Islet precursor cell (in vitro differentiated cells): ENCODE data around the gene TET1.
A peak's percentile ranks its signal among the peaks of the same experiment; 100 is the strongest.
"Not testable (repeated sequence)": the region's sequence is repeated elsewhere in the genome, so short reads cannot be mapped to it uniquely, and the experiment has no call there.

Source experiments
- DNase-seq: peaks from one replicate; pipeline ENCODE4 v3.0.0-alpha.2; 2018

The TET1 gene

DNA sequence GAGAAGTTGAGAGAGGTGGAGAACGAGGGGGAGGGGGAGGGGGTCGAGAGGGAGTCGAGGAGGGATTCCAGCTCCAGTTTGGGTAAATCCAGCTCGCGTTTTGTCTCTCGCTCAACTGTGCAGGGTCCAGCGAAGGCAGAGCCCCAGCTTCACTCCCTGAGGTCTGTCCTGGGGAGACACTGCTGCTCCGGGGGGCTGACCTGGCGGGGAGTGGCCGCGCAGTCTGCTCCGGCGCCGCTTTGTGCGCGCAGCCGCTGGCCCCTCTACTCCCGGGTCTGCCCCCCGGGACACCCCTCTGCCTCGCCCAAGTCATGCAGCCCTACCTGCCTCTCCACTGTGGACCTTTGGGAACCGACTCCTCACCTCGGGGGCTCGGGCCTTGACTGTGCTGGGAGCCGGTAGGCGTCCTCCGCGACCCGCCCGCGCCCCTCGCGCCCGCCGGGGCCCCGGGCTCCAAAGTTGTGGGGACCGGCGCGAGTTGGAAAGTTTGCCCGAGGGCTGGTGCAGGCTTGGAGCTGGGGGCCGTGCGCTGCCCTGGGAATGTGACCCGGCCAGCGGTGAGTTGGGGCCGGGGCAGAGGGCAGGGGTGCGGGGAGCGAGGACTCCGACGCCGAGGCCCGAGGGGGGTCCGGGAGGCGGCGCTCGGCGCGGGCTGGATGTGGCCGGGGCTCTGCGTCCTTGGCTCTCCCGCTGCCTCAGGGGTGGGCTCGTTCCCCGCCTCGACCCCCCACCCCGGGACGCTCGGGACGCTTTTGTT is at the start of gene TET1:
TSS of gene TET1 (plus strand) at position 152 of the 757 bp plus-strand sequence. CDS start 12,002 bp downstream, outside the sequence.
- DNase-seq = peak; percentile 91

DNA sequence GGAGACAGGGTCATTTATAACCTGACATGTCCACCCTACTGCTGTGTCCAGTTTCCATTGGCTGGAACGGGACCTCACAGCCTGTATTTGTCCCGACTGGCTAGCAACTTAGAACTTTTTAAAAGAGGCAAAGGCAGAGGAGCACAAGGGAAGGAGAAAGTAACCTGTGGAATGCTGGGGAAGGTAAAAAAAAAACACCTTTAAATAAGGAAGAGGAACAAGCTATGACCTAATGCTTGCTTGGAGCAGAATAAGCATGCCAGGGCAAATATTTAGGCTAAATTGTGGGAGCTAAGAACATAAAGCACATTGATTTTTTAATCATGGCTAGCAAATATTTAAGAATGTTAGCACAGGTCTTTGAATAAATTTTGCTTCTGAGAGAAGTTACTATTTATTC is 43.9 kb upstream of the TET1 start:
- DNase-seq = not testable (repeated sequence)

DNA sequence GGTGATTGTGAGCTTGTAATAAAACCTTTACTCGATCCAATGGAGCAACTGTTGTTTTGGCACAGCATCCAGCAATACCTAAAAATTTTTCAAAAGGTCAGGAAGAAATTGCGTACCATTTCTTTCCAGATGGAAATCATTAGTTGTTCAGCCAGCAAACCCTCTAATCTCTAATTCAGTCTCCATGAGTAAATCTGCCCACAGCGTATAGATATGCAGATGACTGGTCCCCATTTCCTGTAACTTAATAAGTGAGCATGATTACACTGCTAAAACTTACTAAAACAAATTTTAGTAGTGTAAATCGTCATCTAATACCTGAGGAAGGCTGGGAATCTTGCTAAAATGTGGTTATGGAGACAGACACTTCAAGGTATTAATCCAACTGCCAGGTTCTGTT is 43.4 kb upstream of the TET1 start:
- DNase-seq = no peak

DNA sequence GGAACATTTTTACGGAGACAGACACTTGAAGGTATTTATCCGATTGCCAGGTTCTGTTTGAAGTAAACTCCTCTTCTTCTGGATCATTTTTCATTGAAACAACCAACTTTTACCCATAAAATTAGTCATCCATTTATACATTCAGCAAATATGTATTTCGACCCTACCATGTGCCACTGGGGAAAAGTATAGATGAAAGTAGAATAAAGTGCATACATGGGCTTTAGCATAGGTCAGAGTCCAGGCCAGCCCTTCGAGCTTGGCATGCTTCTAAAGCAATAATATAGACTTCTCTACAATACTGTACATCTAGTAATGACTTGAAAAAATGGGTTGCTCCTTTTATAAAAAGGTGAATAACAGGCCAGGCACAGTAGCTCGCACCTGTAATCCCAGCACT is 42.9 kb upstream of the TET1 start:
- DNase-seq = no peak

DNA sequence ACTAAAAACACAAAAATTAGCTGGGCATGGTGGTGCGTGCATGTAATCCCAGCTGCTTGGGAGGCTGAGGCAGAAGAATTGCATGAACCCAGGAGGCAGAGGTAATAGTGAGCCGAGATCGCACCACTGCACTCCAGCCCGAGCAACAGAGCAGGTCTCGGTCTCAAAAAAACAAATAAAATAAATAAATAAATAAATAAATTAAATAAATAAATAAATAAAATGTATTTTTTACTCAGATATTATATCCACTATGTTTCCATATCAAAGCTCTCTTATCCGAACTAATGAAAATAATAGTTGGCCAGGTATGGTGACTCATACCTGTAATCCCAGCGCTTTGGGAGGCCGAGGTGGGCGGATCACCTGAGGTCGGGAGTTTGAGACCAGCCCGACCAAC is 41.5 kb upstream of the TET1 start:
- not testable (repeated sequence) for DNase-seq

DNA sequence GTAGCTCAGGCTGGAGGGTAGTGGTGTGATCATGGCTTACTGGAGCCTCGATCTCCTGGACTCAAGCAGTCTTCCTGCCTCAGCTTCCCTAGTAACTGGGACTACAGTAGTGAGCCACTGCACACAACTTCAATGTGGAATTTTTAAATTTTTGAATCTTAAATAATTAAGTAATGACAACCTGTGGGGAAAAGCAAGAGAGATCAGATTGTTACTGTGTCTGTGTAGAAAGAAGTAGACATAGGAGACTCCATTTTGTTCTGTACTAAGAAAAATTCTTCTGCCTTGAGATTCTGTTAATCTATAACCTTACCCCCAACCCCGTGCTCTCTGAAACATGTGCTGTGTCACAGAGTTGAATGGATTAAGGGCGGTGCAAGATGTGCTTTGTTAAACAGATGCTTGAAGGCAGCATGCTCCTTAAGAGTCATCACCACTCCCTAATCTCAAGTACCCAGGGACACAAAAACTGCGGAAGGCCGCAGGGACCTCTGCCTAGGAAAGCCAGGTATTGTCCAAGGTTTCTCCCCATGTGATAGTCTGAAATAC is 34.6 kb upstream of the TET1 start:
- DNase-seq = not testable (repeated sequence)

DNA sequence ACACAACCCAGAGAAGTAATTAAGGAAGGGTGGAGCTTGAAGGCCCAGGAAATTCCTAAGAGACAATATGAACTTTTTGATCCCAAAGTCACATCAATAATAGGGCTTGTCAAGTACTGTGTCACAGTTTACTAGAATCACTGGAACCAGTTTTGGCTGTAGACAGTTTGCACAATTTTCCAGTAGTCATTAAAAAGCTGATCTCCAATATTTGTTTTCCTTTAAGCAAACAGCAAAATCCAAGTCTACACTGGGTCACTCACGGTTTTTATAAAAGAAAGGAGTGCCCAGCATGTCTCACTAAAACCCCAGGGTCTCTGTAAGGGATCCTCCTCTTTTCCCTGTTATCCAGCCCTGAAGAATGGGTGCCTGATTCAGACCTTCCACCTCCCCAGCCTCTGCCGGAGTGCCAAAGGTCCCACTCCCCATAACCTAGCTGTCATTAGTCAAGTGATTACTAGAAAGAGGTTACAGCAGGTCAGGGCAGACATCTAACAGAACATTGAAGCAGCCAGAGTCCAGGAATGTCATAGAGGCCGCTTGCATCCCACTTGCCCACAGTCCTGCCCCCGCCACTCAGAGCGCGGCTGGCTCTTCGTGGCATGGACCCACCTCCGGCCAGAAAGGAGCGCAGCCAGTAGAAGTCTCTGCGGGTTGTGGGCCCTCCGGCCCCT is 33.4 kb upstream of the TET1 start:
- no peak for DNase-seq

DNA sequence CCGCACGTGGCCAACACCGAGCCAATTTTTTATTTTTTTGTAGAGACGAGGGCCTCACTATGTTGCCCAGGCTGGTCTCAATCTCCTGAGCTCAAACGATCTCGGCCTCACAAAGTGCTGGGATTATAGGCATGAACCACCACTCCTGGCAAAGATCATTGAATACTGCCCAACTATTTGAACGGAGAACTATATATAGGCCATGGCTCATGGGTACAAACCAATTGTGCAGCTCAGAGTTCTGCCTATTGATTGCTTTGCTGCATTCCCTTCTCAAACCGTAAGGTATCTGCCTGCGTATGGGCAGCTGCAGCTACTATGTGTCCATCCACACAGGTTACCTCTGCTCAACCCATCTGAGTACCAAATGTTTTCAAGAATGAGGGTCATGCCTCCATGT is 23.2 kb upstream of the TET1 start:
- DNase-seq = no peak

DNA sequence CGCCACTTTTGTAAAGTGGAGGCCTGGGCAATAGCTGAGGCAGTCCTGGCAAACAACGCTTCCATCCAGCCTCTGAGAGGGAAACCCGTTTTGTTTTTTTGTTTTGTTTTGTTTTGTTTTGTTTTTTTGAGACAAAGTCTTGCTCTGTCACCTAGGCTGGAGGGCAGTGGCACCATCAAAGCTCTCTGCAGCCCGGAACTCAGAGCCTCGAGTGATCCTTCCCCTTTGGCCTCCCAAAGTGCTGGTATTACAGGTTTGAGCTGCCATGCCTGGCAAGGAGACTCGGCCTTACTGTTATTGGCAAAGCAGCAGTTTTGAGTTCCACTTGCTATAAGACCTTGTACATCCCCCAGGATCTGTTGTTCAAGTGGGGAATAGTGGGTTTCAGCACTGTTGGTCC is 22.3 kb upstream of the TET1 start:
- no peak for DNase-seq

DNA sequence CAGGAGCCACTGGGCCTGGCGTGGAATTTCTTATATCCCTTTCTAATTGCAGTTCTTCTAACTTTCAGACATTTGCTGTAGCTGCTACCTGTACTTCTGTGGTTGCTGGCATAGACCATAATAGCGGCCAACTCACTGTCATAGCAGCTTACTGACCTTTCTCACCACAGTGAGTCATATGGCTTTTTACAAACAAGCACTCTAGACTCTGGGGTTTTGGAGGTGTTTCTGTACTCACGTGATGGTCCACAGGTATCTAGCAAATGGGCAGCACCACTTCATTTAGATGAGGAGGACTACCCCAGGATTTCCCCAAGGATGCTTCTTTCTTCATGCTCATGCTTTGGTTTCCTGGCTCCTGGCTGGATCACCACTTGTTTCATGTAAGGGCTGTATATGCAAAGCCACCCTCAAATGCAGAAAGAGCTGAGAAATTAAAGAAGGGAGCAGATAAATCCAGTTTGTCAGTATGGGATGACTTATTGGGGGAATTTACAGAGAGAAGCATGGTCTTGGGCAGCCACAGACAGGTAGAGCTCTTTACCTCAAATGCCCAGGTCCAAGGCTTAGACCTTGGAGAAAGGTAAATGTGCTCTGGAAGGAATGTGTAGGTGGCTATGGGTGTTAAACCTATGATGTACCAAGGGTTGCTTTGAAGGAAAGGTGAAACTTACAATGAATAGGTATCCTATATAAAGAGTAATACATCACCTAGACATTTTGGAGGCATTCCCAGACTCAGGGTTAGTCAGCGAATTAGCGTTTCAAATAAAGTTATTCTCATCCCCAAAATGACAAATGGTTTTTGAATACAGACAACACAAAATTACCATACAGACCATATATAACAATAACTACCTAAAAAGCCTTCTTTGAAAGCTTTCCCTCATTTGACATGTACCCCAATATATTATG is 16.9 kb upstream of the TET1 start:
- peak; percentile 68 for DNase-seq

DNA sequence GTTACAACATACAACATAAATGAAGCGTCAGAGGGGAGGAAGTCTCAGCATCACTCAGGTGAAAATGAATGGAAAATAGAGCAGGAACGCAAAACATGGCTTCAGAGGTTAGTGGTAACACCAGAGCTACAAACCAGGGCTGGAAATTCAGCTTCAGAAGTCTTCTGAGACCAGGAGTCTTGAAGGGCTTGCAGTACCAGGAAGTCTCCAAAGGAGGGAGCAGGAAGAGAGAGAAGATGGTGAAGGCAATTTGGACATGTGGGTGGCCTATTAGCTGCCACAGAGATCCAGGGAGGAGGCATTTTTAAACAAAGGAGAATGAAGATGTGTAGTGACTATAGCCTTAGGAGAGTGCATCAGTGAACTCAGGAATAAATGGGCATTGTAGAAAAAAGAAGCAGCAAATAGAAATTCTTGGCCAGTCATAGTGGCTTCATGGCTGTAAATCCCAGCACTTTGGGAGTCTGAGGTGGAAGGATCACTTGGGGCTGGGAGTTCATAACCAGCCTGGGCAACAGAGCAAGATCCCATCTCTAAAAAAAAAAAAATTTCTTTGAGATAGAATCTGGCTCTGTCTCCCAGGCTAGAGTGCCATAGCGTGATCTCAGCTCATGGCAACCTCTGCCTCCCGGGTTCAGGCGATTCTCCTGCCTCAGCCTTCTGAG is 9.3 kb upstream of the TET1 start:
- DNase-seq = peak; percentile 85

DNA sequence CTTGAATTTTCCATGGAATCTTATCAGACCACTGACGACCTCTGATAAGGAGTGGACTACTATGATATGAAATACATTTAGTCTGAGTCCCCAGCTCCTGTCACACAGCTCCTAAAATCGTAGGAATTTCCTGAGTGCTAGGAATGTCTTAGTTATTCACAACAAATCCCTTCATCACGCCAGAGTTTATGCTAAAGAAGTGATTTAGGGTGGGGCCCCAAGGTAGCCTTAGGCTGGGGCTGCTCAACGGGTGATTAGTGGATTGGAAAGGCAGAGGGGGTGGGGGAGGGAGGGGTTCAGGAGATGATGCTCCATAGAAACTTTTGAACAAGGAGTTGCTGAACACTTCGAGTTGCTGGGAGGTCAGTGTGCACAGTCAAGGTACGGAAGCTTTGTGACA is 7.0 kb upstream of the TET1 start:
- peak; percentile 55 for DNase-seq

DNA sequence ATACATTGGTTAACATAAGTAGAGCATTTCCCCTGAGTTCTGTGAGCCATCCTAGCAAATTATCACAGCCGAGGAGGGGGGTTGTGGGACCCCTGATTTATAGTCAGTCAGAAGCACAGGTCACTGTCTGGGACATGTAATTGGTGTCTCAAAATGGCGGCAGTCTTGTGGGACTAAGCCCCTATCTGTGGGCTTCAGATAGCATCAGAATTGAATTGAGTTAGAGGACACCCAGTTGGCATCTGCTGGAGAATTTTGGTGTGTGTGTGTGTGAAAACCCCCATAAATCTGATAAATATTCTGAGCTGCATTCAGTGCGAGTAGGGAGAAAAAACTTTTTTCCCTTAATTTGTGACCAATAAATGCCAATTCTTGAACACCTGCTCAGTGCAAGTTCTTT is 6.5 kb upstream of the TET1 start:
- DNase-seq = no peak

DNA sequence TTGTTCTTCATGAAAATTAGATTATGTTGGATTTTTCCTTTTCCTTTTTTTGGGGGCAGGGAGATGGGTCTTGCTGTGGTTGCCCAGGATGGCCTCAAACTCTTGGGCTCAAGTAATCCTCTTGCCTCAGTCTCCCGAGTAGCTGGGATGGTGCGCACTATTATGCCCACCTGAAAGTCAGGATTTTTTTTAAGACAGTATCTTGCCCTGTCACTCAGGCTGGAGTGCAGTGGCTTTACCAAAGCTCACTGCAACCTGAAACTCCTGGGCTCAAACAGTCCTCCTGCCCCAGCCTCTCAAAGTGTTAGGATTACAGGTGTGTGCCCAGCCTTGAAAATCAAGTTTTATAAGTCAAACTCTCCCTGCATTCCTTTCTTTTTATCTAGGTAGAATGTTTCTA is 1.7 kb upstream of the TET1 start:
- no peak for DNase-seq

DNA sequence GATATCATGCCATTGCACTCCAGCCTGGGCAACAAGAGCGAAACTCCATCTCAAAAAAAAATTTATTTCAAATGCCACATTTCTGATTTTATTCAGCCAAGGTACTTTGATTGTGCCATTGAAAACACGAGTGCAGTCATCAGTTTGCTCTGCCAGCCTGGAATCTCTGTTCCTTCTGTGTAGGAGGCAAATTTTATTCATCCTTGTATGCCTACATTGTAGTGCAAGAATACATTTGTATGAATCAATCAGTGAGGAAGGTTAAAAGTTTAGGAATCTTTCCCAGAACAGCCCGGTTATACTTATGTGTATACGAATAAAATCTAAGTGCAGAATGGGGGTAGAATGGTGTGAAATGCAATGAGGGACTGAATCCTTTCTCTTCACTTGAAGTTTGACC is 886 bp upstream of the TET1 start:
- DNase-seq = no peak

DNA sequence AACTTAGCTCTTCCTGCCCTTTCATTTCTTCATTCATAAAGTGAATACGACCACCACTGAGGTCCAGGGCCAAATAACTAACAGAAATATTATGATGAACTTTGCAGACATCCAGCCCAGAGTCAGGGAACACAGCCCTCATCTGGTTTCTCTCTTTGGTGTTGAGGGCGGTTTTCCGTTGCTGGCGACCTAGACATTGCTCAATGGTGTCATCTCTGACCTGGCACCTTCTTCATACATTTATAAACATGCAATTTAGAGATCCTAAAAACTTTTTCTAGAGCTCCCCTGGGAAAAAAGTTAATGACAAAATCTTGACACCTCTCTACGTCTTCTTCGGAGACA is 324 bp upstream of the TET1 start:
- DNase-seq = no peak

DNA sequence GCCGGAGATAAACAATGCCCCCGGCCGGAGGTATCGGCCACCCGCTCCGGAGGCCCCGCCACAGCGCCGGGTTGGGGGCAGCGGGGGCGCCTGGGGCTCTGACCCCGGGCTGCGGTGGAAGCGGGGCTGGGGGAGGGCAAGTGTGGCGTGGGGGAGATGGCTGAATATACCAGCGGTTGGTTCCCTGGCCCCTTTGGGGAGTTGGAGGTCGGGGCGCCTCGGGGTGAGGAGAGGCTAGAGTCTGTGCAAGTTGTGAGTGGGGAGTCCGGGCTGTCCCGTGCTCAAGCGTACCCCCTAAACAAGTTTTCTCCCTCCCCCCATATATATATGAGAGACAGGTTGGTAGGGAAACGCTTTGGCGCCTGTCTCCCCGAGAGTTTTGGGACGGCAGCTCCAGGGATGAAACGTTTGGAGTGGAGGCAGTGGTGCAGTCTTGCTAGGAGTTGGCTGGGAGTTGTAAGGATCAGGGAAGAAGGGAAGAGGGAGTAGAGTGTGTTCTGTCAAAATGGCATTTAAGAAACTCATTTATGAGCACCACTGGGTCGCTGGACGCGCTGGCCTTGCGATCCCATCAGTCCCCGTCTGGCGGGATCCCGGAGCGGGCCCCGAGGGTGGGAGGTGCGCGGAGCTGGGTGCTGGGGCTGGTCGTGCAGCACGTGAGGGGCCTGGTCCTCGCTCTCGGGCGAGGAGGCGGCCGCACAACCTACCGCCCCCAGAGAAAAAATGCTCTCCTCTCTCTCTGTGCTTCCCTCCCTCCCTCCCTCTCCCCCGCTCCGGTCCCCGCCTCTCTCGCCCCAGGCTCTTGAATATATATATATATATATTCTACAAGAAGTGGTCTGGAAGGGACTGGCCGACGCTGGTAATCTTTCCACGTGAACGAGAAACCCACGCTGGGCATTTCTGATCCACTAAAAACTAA is 1.1 kb downstream of the TET1 start:
- peak; percentile 81 for DNase-seq

DNA sequence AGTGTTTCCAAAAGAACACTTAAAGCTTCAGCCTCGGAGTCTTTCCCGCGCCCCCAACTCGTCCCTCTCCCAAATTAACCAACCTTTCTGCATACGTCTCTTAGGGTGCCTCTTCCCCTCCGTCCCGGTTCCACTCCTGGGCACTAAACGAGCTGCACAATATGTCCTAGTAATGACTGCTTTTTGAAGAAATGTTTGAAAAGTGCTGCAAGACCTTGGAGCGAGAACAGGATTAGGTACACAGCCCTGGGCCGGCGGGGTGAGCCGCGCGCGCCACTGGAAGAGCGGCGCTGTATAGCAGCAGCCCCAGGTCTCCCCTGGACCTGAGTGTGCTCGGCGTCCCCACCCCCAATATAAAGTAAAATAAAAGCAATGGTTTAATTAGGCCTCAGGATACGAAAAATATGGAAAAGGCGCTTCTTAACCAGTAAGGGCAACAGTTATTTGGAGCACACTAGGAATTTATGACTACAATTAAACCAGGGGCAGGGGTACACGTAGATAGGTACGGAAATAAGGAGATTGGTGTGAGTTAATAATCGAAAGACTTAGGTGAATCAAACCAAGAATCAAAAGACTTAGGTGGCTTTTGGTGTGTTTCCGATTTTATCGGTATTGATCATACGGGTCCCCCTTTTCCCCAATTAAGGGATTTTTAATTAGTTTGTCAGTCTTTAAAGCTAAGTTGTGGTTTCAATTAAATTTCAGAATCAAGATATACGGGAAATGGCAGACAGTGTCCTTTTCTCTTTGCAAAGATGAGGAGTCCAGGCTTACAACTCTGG is 1.9 kb downstream of the TET1 start:
- peak; percentile 75 for DNase-seq

DNA sequence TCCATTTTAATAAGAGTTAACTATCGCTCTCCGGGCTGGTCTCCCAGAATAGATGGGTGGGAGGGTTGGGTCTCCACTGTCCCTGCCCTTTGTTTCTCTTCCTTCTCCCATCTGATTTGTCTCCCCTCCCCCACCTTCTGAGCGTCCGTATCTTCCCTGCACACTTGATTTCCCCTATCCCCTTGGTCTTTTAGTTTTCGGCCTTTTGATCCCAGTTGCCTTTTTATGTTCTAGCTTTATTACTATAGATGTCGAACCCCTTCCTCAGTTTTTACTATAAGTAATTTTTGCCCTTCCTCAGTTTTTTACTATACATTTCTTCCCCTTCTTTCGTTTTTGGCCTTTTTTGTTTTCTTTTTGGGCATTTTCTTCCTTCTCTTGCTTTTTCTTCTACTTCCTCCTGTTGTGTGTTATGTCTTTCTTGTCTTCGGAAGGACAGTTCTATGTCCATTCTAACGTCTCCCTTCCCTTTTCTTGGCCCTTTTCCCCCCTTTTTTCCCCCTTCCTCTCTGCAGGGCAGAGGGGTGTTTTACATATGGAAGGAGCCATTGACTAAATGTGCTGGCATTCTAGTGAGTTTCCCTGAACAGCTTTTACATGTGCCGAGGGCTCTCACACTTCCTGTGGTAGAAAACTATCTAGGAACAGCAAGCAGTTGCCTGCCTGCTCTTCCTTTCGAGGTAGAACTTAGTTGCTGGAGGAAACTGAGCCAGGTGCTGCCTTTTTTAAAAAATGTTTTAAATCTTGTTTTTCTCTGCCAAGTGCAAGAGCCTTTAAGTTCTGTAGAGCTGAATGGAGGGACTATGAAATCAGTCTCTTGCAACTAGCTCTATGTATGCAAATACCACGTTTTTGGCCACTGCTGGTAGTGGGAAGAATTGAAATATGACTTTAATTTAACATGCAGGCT is 2.8 kb downstream of the TET1 start:
- peak; percentile 66 for DNase-seq

DNA sequence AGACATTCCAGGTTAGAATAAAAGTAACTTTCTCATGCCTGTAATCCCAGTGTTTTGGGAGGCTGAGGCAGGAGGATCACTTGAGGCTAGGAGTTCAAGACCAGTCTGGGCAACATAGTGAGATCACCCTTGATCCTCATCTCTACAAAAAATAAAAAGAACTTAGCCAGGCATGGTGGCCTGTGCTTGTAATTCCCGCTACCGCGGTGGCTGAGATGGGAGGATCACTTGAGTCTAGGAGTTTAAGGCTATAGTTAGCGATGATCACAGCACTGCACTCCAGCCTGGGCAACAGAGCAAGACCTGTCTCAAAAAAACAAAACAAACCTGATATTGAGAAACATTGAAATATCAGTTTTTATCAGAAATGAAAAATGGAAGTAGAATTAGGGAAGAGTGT is 4.6 kb downstream of the TET1 start:
- DNase-seq = no peak
